ENCODE measurements around the gene CCNDBP1.
"Not testable (repeated sequence)": the region's sequence is repeated elsewhere in the genome, so short reads cannot be mapped to it uniquely, and the experiment has no call there.

CCNDBP1 gene

DNA sequence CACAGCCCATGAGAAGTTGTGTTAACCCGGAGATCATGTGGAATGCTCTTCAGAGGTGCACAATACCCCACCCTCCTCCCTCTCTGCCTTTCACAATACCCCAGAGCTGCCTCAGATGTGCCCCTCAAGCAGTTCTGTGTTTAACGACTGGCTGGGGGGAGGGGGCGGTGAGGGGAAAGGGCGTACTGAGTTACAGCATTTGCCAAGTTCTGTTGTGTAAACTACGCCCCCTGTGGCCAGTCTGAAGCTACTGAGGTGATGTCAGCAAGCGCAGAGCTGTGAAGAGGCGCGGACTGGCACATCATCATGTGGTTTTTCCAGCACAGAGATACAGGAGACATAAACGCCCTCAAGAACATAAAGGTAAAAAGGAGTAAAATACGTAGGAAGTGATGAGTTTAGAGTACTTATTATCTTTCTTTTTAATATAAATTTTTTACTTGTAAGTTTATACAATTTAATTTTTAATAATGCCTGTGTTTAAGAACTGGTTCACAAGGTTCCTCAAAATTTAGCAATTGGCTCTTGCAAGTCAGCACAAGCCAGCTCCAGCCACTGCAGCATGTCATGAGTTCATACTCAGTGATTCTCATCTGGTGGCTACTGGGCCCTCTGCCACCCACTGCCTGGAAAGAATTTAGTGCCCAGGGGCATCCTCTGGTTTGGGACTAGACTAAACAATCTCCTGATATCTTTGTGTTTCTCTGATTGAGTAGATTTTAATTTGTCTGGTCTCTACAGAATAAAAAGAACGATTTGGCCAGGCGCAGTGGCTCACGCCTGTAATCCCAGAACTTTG is 33.9 kb downstream of the CCNDBP1 start:
- no peak overlapping the region for H3K27ac ChIP-seq
- H3K4me3 ChIP-seq, result no peak overlapping the region
- TF ChIP-seq, protein P1, sequence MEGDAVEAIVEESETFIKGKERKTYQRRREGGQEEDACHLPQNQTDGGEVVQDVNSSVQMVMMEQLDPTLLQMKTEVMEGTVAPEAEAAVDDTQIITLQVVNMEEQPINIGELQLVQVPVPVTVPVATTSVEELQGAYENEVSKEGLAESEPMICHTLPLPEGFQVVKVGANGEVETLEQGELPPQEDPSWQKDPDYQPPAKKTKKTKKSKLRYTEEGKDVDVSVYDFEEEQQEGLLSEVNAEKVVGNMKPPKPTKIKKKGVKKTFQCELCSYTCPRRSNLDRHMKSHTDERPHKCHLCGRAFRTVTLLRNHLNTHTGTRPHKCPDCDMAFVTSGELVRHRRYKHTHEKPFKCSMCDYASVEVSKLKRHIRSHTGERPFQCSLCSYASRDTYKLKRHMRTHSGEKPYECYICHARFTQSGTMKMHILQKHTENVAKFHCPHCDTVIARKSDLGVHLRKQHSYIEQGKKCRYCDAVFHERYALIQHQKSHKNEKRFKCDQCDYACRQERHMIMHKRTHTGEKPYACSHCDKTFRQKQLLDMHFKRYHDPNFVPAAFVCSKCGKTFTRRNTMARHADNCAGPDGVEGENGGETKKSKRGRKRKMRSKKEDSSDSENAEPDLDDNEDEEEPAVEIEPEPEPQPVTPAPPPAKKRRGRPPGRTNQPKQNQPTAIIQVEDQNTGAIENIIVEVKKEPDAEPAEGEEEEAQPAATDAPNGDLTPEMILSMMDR (IDR thresholded peaks at IDR 0.05), result no peak
- peak; percentile 57 for DNase-seq (ENCODE audit: low spot score)

DNA sequence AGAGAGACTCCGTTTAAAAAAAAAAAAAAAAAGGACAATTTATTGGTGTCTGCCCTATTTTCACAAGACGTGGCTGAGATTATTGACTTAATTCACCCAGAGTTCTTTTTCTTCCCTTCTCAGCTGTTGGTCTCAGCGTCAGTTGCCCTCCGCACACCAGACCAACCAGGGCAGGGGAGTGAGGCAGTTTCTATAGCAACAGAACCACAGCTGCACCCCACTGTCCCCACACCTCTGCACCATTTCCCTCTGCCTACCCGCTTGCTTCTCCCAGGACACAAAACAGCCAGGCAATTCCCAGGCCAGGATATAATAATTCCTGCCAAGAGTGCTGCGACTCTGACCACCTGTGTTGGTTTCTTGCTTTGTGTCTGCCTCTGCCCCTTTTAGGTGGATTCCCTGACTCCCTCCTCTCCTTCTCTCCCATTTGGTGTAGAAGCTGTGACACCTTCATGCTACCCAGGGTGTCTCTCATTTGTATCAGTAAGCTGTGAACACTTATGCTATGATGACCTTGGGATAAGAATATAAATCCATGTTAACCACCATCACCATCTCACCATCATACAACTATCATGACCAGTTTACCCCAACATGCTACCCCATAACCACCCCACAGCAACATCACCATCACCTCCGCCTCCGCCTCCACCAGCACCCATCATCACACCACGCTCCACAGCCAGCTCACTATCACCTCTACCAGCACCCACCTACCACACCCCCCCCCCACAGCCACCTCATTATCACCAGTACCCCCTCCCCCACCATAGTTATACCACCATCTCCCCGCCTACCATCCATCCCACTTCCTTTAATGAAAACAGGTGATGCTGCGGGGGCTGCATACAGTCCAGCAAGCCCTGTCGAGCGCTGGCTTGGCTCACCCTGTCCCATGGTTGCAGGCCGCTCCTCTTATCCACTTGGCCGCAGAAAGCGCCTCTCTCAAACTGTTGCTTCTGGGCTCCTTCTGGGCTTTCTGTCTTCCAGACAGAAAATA is 35.0 kb downstream of the CCNDBP1 start:
- TF ChIP-seq, protein P1 (IDR thresholded peaks at IDR 0.05), result no peak
- no peak for DNase-seq (ENCODE audit: low spot score)
- no peak overlapping the region for H3K4me3 ChIP-seq
- H3K27ac ChIP-seq, result no peak overlapping the region

DNA sequence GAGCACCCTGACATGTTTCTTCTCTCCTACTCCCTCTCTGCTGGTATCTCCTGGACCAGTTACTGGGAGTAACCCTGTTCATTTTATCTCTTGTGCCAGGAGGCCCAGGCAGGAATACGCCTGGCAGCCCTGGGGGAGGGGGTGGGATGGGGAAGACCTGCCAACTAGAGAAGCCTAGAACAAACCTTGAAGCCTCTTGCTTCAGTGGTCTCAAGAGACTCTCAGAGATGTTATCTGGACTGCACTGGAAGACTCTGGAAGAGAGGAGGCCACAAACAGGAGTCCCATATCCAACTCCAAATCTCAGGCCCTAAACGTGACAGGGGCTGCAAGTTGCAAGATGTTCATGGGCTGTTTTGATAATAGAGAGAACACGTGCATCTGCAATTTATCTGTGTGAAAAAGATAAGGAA is 35.8 kb downstream of the CCNDBP1 start, which contains the start of gene EPB42:
Gene EPB42, minus strand, starts transcription at position 28 of the 413 bp plus-strand sequence. CDS start 193 bp downstream, outside the sequence.
- Histone ChIP-seq H3K27ac (no peak within 1 kb of the TSS), H3K4me3 (no peak within 1 kb of the TSS)
- no peak for DNase-seq (ENCODE audit: low spot score)
- TF ChIP-seq, protein P1 (IDR thresholded peaks at IDR 0.05), result no peak

DNA sequence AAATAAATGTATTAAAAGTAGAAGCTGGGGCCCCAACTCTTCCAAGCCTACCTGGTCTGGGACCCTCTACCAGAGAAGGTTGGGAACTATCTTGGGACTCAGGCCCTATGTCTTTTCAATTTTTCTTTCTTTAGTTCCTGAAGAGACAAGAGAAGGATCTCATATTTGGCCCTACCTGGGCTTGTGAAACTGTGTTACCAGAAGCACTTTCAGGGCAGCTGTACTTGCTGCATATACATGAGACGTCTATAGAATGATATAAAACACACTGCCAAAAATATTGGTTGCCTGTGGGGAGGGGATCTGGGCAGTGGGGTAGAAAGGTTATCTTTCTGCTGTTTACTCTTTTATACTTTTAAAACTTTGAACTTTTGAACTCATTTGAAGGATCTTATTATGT is 36.2 kb downstream of the CCNDBP1 start:
- no peak overlapping the region for H3K4me3 ChIP-seq
- no peak overlapping the region for H3K27ac ChIP-seq
- TF ChIP-seq, protein P1 (IDR thresholded peaks at IDR 0.05), result no peak
- DNase-seq (ENCODE audit: low spot score), result no peak

DNA sequence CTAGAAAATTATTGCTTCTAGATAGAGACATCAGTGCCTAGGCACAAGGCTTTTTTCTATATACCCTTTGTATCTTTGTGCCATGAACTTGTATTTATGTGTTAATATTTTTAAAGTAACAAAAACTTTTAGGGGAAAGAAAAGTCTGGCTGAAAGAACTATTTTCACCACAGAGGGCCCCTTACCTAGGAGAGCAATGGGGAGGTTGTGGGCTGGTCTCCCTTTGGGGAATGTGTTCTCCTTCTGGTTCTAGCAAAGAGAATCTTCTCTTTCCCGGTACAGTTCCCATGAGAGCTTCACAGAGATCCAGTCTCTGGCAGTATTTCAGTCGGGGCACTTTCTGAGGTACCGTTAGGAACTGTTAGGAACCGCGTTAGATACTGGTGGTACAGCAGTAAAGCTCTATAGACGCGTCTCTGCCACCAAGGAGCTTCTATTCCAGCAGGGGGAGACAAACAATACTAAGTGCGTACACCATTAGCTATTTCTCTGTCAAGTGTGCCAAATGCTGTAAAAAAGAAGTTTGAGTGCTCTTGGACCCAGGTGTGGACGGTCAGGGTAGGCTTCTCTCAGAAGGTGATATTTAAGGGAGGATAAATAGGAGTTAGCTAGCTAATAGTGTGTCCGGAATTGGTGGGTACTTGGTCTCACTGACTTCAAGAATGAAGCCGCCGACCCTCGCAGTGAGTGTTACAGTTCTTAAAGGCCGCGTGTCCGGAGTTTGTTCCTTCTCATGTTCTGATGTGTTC is 40.2 kb downstream of the CCNDBP1 start:
- Histone ChIP-seq H3K4me3 (no peak overlapping the region), H3K27ac (no peak overlapping the region)
- no peak for DNase-seq (ENCODE audit: low spot score)
- TF ChIP-seq, protein P1 (IDR thresholded peaks at IDR 0.05), result peak; percentile 44

DNA sequence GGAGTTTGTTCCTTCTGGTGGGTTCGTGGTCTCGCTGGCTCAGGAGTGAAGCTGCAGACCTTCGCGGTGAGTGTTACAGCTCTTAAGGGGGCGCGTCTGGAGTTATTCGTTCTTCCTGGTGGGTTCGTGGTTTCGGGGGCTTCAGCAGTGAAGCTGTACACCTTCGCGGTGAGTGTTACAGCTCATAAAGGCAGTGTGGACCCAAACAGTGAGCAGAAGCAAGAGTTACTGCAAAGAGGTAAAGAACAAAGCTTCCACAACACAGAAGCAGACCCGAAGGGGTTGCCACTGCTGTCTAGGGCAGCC is 40.7 kb downstream of the CCNDBP1 start:
- H3K4me3 ChIP-seq; H3K27ac ChIP-seq; DNase-seq (ENCODE audit: low spot score): not testable (repeated sequence)
